ENCODE measurements around the gene ASTN2.

The ASTN2 gene

DNA sequence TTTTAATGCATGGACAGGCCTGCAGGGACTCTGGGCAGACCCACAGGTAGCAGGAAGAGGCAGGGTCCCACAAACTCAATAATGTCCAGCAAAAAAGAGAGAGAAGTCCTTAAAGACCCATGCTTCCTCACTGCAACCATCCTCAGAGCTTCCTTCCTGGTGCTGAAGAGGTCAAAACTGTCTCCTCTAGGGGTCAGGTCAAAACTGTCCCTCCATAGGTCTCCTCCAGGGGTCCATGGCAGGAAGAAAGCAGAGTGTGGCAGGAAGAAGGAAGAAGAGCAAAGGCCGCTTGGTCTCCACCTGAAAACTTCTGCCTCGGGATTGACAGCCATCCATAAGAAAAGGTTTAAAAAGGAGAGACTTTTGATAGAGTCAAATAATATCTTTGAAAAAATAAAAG is 989.6 kb downstream of the ASTN2 start:
- H3F3A ChIP-seq (ENCODE audit: insufficient read depth, low read length) = no peaks in the 10 kb centered on the region
- H3K4me2 ChIP-seq (ENCODE audit: low read length) = no peak overlapping the region
- H3K27me3 ChIP-seq (ENCODE audit: insufficient read depth, low read length) = no peaks in the 10 kb centered on the region
- H2AFZ ChIP-seq (ENCODE audit: low read length) = no peak overlapping the region
- H4K20me1 ChIP-seq (ENCODE audit: insufficient read depth, low read length) = no peaks in the 10 kb centered on the region
- no peak overlapping the region for H3K4me3 ChIP-seq (ENCODE audit: low read depth, low read length, poor library complexity, severe bottlenecking)
- no peaks in the 10 kb centered on the region for H3K9me2 ChIP-seq (ENCODE audit: low read depth, low read length)
- no peak overlapping the region for H3K27ac ChIP-seq (ENCODE audit: low read depth, low read length, poor library complexity, severe bottlenecking)
- TF ChIP-seq, protein P1, sequence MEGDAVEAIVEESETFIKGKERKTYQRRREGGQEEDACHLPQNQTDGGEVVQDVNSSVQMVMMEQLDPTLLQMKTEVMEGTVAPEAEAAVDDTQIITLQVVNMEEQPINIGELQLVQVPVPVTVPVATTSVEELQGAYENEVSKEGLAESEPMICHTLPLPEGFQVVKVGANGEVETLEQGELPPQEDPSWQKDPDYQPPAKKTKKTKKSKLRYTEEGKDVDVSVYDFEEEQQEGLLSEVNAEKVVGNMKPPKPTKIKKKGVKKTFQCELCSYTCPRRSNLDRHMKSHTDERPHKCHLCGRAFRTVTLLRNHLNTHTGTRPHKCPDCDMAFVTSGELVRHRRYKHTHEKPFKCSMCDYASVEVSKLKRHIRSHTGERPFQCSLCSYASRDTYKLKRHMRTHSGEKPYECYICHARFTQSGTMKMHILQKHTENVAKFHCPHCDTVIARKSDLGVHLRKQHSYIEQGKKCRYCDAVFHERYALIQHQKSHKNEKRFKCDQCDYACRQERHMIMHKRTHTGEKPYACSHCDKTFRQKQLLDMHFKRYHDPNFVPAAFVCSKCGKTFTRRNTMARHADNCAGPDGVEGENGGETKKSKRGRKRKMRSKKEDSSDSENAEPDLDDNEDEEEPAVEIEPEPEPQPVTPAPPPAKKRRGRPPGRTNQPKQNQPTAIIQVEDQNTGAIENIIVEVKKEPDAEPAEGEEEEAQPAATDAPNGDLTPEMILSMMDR (IDR thresholded peaks at IDR 0.05; ENCODE audit: low read length) = no peak
- TF ChIP-seq EZH2 (IDR thresholded peaks at IDR 0.05; ENCODE audit: borderline replicate concordance, low read length) = no peak
- H3K4me1 ChIP-seq (ENCODE audit: insufficient read depth, low read length, severe bottlenecking) = no peaks in the 10 kb centered on the region
- no peaks in the 10 kb centered on the region for H3K79me2 ChIP-seq (ENCODE audit: insufficient read depth, low read length)
- H3K36me3 ChIP-seq (ENCODE audit: insufficient read depth, low read length) = no peaks in the 10 kb centered on the region
- no peaks in the 10 kb centered on the region for H3K9me3 ChIP-seq (ENCODE audit: low read length)
- H3K9ac ChIP-seq (ENCODE audit: low read length) = no peak overlapping the region

DNA sequence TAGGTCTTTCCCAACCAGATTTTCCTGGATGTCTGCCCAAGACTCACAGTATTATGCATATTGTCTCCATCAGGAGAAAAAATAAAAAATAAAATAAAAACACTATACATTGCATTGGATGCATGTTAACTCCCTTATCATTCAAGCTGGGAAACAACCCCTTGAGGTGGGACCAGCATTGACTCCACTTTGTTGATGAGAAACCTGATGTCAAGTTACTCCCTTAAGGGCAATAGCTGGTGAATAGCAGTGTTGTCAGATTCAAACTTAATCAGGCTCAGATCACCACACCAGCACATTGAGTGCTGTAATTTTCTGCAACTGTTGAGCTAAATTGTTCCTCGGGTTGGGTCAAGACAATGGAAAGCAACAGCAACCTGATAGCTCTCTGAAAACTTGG is 991.7 kb downstream of the ASTN2 start:
- Histone ChIP-seq H3K27me3 (ENCODE audit: insufficient read depth, low read length) (no peaks in the 10 kb centered on the region), H3K9me2 (ENCODE audit: low read depth, low read length) (no peaks in the 10 kb centered on the region), H3K27ac (ENCODE audit: low read depth, low read length, poor library complexity, severe bottlenecking) (no peak overlapping the region), H3F3A (ENCODE audit: insufficient read depth, low read length) (no peaks in the 10 kb centered on the region), H3K4me1 (ENCODE audit: insufficient read depth, low read length, severe bottlenecking) (no peaks in the 10 kb centered on the region), H4K20me1 (ENCODE audit: insufficient read depth, low read length) (no peaks in the 10 kb centered on the region), H3K4me2 (ENCODE audit: low read length) (no peak overlapping the region), H3K79me2 (ENCODE audit: insufficient read depth, low read length) (no peaks in the 10 kb centered on the region), H3K4me3 (ENCODE audit: low read depth, low read length, poor library complexity, severe bottlenecking) (no peak overlapping the region), H3K36me3 (ENCODE audit: insufficient read depth, low read length) (no peaks in the 10 kb centered on the region), H3K9ac (ENCODE audit: low read length) (no peak overlapping the region), H3K9me3 (ENCODE audit: low read length) (no peaks in the 10 kb centered on the region), H2AFZ (ENCODE audit: low read length) (no peak overlapping the region)
- no peak for TF ChIP-seq EZH2 (IDR thresholded peaks at IDR 0.05; ENCODE audit: borderline replicate concordance, low read length)
- TF ChIP-seq, protein P1 (IDR thresholded peaks at IDR 0.05; ENCODE audit: low read length) = no peak

DNA sequence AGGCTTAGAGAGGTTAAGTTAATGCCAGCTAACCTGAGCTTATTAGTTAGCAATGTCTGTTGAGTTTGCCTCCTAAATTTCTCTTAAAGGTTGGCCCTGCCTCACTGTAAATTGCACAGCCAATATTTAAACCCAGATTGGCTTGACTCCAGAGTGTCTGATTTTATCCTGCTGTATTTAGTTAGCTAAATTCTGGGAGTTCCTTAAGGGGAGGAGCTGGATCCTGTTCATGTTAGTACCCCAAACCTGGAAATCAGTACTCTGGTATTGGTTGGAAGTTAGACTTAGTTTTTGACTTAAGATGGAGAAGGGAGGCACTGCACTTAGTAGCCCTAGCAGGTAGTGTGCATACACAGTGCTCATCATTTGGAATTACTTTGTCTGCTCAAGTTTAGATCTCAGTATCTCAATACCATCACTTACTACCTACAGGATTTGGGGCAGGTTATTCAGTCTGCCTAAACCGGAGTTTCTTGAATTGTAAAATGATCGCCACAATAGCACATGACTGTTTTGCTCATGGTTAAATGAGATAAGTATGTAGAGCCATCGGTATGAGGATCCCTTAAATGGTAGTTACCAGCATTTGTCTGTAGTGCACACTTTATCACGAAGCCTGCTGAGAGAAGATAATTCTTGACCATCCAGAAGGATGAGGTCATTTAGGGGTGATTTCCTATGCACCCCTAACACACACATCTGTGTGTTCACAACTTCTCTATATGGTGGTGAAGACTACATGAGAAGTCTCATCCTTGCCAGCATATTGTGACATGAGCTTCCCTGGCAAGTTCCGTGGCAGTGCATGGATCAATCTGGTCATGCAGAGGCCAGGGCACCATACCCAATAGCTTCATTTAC is 992.5 kb downstream of the ASTN2 start:
- Histone ChIP-seq H3K79me2 (ENCODE audit: insufficient read depth, low read length) (no peaks in the 10 kb centered on the region), H3K4me3 (ENCODE audit: low read depth, low read length, poor library complexity, severe bottlenecking) (no peak overlapping the region), H3K27me3 (ENCODE audit: insufficient read depth, low read length) (no peaks in the 10 kb centered on the region), H3K36me3 (ENCODE audit: insufficient read depth, low read length) (no peaks in the 10 kb centered on the region), H3K27ac (ENCODE audit: low read depth, low read length, poor library complexity, severe bottlenecking) (no peak overlapping the region), H3K9me3 (ENCODE audit: low read length) (no peaks in the 10 kb centered on the region), H3F3A (ENCODE audit: insufficient read depth, low read length) (no peaks in the 10 kb centered on the region), H3K9ac (ENCODE audit: low read length) (no peak overlapping the region), H2AFZ (ENCODE audit: low read length) (no peak overlapping the region), H4K20me1 (ENCODE audit: insufficient read depth, low read length) (no peaks in the 10 kb centered on the region), H3K9me2 (ENCODE audit: low read depth, low read length) (no peaks in the 10 kb centered on the region), H3K4me1 (ENCODE audit: insufficient read depth, low read length, severe bottlenecking) (no peaks in the 10 kb centered on the region), H3K4me2 (ENCODE audit: low read length) (no peak overlapping the region)
- TF ChIP-seq, protein P1 (IDR thresholded peaks at IDR 0.05; ENCODE audit: low read length) = no peak
- TF ChIP-seq EZH2 (IDR thresholded peaks at IDR 0.05; ENCODE audit: borderline replicate concordance, low read length) = no peak

Measured in OCI-LY1 (cell line).